Right renal pelvis (tissue), 4 donors: ENCODE data around the gene MSI1. TPM values are rescaled to one million over a fixed set of nuclear protein-coding genes. Genes with fewer than 3 reads are reported as not detected.

Experiments used
- DNase-seq, 4 donors: peaks; one replicate each; pipeline ENCODE4 v3.0.0-alpha.2; 2013; ENCODE audit warnings: low read depth in 4 of 4, low spot score in 3 of 4, missing footprints in 1 of 4
- polyA plus RNA-seq, 4 donors: library from polyadenylated mRNA; unstranded; fragments of 120-200 nt; gene quantifications; one replicate each; pipeline ENCODE4 v1.2.1, GENCODE V29; 2013; ENCODE audit not compliant: insufficient read length in 4 of 4

MSI1 gene
- 10 to 100 TPM; 17.7 to 23.8 (median 19.5) TPM for polyA plus RNA-seq

DNA sequence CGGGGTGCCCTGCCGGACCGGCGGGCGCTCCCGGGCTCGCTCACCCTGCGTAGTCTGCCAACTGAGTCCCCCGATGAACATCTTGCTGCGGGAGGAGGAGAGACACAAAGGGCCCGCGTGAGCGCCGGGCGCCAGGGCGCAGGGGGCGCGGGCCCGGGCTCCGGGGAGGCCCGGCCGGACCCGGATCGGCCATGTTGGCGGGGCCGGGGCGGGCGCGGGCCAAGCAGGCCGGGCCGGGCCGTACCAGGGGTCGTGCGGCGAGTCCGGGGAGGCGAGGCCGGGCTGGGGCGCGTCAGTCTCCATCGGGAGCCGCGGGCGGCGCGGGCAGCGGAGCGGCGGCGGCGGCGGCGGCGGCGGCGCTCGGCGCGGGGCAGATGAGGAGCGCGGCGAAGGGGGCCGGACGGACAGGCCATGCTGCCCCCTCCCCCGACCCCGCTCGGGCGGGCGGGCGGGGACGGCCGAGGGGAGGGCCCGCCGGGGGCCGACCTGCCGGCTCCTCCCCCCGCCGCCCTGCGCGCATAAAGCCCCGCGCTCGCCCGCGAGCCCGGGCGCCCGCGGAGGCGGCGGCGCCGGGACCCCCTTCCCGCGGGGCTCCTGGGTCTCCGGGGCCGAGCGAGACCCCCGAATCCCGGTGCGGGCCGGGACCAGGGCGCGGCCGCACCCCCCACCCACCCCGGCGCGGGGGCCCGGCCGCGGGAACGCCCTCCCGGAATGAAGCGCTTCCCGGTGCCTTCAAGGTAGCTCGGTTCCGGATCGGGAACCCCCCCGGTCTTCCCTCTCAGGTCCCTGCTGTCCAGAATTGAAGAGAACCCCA is at the start of gene MSI1:
Gene MSI1, minus strand, starts transcription at position 376 of the 814 bp plus-strand sequence. Its CDS starts 73 bp downstream, at position 303.
- no peak for DNase-seq

DNA sequence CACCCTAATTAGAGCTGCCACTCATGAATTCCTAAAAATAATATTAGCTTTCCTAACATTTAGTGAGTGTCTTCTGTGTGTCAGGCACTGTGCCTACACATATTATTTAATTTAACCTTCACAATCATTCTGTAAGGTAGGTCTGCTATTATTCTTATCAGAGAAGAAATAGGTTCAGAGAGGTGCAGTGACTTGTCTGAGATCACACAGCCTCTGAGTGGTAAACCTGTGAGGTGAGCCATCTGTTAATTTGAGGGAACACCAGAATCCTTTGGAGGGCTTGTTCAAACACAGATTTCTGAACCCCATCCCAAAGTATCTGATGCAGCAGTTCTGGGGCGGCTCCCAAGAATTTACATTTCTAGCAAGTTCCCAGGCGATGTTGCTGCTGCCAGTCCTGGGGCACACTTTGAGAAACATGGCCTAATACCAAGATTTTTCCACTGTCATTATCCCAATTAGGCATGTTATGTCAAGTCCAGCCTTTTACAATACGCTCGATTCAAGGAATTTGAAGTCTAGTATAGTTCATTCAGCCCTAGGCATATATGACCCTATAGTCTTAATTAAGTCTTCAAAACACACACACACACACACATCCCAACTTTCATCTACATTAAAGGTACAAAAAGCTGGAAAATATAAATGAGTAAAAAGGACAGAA is 49.1 kb upstream of the MSI1 start:
- DNase-seq, result no peak

DNA sequence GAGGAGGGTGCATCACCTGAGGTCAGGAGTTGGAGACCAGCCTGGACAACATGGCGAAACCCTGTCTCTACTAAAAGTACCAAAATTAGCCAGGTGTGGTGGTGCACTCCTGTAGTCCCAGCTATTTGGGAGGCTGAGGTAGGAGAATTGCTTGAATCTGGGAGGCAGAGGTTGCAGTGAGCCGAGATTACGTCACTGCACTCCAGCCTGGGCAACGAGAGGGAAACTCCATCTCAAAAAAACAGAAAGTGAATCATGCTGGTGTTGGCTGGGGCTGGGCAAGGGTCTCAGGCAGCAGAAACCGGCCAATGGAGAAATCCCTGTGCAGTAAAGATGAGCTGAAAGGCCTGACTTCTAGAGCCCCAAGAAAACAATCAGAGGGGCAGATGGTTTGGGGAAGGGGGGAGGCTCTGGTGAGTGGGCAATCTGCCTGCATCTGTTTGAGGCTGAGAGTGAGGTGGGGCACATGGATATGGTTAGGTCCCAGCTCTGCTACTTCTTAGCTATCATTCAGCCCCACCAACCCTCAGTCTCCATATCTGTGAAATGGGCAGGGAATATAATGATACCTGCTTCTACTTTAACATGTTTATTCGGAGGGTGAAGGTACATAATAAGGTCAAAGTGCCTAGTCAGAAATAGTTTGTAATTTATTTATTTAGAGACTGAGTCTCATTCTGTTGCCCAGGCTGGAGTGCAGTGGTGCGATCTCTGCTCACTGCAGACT is 47.7 kb upstream of the MSI1 start:
- no peak for DNase-seq

DNA sequence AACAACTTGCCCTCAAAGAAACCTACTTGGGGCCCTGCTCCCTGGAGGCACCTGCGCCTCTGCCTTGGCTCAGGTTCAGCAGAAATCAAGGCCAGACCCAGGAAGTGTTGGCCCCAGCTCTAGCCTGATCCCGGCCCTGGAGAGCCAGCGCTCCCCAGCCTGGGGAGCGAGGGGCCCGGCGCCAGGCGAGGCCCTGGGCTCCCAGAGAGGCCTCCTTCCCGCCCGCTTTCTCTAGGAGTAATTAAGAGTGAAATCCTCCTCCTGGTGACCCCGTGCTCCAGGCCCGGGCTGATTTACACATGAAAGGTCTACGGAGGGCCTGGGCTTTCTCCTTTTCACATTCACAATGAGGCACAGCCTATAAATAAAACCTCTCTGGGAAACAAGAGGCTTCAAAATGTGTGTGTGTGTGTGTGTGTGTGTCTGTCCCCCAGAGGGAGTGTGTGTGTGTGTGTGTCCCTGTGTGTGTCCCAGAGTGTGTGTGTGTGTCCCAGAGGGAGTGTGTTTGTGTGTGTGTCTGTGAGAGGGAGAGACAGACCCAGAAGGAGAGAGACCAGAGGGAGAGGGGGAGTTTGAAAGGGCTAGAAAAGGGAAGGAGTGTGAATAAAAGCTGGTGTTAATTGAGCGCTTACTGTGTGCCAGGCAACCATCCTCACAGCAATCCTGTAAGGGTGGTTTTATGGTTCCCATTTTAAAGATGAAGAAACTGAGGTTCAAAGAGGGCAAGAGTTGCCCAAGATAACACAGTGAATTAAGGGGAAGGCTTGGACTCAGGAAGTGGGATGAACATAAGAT is 45.1 kb upstream of the MSI1 start:
- DNase-seq, result peak in 3 of 4 donors; percentile 67 to 83 (median 80)

DNA sequence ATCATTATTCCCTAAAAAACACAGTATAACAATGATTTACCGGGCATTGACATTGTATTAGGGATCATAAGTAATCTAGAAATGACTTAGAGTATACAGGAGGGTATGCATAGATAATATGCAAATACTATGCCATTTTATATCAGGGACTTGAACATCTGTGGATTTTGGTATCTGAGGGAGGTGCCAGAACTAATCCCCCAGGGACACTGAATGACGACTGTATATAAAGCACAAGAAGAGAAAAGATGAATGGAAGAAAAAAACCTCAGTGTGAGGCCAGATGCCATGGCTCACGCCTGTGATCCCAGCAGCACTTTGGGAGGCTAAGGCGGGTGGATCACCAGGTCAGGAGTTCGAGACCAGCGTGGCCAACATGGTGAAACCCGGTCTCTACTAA is 43.5 kb upstream of the MSI1 start:
- DNase-seq, result no peak

DNA sequence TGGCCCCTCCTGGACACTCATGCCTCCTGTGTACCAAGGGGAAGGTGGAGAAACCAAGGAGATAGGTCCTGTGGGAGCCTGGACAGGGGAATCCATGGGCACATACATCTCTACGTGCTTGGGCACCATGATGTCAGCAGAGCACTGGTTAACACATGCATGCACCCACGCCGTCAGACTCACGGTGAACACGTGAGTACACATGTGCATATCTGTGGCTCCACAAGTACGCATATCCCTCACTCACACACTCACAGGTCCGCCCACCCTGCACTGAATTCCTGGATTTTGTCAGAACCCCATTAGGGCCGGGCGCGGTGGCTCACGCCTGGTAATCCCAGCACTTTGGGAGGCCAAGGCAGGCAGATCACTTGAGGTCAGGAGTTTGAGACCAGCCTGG is 39.8 kb upstream of the MSI1 start:
- DNase-seq, result no peak

DNA sequence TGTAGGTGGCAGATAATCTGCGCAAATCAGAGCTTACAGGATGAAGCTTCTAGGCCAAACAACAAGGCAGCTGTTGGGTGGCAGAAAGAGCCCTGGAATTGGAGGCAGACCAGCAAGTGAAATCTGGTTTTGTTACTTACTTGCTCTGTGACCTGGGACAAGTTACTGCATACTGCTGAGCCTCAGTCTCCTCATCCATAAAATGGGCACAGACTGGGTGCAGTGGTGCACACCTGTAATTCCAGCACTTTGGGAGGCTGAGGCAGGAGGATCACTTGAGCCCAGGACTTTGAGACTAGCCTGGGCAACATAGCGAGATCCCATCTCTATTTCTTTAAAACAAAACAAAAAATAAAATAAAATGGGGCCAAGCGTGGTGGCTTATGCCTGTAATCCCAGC is 37.6 kb upstream of the MSI1 start:
- DNase-seq, result no peak

DNA sequence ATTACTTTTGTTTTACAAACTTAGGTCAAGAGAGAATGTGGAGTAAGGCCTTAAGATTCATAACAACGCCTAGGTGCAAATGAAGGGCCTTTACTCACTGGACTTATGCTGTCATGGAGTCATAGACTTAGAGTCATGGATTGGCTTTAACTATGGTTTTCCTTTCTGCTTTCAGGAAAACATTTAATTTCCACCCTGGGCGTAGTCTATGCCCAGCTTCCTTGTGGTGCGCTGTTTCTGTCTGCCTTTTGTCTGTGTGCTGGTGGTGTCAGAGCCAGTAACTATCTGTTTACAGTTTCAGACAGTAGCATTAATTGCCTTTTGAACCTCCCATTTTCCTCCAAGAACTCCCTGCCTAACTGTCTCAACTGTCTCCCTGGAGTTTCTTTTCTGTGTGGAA is 37.1 kb upstream of the MSI1 start:
- DNase-seq, result no peak

DNA sequence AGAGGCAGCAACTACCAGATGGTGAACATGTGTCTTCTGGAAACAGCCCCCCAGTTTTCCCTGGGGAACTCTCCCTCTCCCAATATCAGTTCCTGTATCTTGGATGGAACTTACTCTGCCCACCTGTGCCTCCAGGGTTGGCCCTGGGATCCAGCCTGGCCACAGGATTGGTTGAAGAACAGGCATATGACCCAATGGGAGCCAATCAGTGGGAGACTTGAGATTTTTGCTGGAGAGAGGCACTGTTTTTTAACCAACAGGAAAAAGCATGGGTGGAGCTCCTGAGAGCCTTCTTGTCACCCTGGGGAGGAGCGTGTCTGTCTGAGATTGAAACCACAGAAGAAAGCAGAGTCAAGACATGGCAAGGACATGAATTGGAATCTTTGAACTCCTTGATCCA is 35.3 kb upstream of the MSI1 start:
- no peak for DNase-seq

DNA sequence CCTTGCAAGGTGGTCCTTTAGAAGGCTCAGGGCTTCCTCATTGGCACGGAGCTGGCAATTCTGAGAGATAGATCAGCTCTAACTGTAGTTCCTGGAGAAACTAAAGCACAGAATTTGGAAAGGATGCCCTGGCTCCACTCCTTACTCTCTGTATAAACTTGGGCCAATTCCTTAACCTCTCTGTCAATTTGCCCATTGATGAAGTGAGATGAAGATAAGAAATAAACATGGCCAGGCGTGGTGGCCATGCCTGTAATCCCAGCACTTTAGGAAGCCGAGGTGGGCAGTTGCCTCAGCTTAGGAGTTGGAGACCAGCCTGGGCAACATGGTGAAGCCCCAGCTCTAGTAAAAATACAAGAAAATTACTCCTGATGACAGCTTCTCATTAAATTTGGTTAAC is 34.9 kb upstream of the MSI1 start:
- DNase-seq, result no peak

DNA sequence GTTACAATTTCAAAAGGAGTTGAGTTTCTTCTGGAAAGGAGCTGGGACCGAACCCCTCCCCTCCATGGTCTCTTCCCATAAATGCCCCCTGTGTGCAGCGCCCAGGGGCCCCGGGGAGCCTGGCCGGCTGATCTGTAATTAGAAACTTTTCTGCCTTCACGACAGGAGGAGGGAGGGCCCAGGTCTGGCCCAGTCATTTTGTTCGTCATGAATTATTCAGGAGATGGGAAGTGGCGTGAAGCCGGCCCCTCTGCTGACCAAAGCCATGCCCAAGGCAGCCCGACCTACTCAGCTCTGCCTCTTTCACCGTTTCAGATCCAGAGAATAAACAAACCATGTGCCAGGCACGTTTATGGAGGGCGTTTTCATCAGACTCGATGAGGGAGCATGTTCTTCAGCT is 33.3 kb upstream of the MSI1 start:
- no peak for DNase-seq

DNA sequence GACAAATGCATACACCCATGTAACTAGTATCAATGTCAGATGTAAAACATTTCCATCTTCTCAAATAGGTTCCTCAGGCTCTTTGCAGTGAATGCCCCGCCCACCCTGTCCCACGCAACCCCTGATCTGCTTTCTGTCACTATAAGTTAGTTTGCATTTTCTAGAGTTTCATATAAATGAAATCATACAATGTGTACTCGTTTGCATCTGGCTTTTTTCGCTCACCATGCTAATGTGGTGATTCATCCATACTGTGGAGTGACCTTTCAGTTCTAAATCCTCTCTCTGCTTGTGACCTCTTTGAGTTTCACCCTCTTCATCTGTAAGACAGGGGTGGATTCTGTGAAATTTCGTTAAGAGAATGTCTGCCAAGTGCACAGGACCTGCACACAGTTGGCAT is 30.6 kb upstream of the MSI1 start:
- no peak for DNase-seq

DNA sequence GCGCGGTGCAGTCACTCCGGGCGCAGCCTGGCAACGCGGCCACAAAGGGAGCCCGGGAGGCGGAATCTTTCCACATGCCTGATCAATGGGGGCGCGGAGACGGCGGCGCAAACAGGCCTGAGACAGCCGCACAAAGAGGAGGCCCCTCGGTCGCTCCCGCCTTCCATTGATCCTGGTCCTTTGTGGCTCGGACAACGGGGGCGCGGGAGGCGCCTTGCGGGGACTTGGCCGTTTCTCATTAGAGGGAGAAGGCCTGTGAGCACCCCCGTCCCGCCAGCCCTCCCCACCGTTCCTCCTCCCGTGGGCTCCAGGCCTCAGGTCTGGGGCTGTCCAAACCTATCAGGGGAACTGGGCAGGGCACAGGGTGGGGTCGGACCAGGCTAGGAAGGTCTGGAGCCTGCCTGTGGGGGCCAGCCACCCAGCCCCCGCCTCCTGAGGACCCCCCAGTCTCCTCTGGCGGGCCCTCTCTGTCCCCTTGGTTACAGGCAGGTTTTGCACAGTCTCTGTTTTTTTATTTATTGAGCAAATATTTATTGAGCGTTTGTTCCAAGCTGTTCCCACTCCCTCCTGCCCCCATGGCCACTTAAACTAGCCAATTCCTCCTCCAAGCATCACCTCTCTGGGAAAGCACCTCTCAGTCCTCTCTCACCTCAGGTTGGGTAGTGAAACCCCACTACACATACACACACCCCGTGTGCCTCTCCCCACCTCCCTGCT is 29.0 kb upstream of the MSI1 start:
- DNase-seq, result no peak

DNA sequence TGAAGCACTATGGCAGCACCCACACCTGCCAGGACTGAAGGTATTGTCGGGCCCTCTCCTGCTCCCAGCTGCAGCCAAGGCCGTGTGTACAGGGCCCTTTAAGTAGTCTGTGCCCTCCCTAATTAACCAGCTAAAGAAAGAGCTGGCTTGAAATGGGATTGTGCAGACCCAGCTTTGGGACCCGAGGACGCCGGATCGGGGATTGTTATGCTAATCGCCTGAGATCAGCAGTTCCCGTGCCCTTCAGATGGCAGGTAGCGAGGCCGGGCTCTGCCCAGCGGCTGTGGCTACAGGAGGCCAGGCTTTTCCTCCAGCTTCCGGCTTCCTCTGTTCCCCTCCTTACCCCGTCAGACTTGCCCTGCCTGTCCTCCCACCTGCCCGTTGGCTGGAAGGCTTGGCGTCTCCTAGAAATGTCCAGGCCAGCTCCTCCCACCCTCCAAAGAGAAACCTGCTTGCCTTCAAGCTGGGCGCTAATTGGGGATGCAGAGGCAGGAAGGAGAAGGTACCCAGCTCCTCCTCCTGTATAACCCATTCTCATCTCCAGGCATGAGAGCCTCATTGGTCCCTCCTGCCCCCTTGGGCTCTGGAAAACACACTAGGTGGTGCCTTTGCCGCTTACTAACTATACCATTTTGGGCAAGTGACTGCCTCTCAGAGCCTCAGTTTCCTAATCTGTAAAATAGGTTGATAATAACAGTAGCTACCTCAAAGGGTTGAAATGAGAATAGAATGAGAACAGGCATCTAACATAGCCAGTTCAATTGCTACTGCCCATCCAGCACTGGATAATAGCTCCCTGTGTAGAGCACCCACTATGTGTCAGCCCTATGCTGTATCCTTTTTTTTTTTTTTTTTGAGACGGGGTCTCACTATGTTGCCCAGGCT is 25.8 kb upstream of the MSI1 start:
- no peak for DNase-seq

DNA sequence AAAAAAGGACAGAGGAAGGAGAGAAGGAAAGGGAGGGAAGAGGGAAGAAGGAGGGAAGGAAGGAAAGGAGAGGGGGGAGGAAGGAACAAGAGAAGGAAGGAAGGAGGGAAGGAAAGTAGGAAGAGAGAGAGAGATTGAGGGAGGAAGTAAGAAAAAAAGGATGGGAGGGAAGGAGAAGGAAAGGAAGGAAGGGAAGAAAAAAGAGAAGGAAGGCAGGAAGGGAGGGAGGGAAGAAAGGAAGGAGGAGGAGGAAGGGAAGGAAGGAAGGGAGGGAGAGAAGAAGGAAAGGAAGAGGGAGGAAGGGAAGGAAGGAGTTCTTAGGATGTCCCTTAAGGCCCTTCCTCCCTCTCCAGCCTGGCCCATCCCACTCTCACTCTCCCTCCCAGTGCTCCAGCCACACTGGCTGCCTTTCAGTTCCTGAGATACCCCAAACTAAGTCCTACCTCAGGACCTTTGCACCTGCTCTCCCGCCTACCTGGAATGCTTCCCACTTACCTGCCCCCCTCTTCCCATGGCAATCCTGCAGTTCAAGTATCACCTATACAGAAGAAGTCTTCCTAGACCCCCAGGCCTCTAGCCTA is 21.7 kb upstream of the MSI1 start:
- no peak for DNase-seq

DNA sequence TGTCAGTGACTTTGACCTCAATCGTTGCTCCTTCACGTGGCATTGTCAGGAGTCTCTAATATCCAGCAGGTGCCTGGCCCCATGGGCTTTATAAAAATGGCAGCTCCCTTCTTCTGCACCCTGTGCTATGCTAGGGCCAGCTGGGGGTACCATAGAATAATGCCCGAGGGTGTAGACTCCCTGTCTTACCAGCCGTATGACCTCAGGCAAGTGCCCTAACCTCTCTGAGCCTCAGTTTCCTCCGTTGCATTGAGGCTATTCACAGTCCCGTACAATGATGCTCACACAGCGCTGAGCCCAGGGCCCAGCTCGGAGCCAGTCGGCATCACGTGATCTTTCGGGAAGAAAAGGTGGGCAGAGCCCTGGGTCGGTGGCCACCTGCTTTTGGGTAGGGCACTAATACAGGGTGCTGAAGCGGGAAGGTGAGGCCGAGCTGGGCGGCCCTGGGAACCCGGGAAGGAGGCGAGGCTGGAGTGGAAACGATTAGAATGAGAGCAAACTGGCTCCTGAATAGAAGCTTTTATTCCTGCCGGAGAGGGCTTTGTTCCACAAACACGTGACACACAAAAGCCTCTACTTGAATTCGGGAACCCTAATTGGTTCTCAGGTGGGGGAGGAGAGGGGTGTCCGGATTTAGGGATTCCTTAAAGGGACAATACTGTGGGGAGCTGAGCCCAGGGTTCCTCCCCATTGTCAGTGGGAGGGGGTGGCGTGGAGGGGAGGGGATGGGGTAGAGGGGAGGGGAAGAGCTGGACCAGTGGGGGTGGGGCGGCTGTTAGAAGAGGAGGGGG is 19.9 kb upstream of the MSI1 start:
- DNase-seq, result no peak

DNA sequence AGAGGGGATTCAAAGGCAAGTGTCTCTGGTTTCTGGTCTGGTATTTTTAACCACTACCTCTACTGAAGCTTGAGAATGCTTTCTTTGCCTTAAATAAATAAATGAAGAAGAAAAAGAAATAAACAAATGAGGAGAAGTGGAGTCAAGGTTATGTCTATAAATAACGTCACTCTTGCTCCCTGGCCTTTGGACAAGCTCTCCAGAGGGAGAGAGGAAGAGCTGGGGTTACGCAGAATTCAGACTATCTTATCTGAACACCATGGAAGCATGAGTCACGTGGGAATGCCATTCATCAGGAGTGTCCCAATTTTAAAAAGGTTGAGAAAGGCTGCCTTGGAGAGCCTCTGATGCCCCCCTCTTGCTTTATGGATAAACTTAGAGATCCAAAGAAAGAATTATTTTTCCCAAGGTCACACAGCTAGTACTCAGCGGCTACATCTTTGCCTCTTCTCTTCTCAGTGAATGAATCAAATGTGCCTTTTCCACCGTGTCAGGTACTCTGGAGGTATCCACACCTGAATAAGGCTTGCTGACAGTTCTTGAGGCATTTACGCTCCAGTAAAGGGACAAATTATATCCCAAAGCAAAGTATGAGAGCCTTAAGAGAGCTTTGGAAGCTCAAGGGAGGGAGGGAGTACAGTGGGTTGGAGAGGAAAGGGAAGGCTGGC is 12.9 kb upstream of the MSI1 start:
- no peak for DNase-seq
